Osteocyte (in vitro differentiated cells): ENCODE data around the gene THAP8. TPM values are rescaled to one million over a fixed set of nuclear protein-coding genes. Genes with fewer than 3 reads are reported as not detected.

Source experiments
- DNase-seq: peaks from one replicate; pipeline ENCODE4 v3.0.0; 2021; ENCODE audit warnings: mixed read lengths; ENCODE audit not compliant: unreplicated experiment; ENCODE audit errors: extremely low spot score
- H3K27ac Mint-ChIP-seq: one replicate; pipeline ENCODE4 v1.8.0; 2021; ENCODE audit warnings: mild to moderate bottlenecking, mixed read lengths; ENCODE audit not compliant: unreplicated experiment
- H3K27me3 Mint-ChIP-seq: one replicate; pipeline ENCODE4 v1.8.0; 2021; ENCODE audit warnings: mixed read lengths; ENCODE audit not compliant: unreplicated experiment
- H3K36me3 Mint-ChIP-seq: one replicate; pipeline ENCODE4 v1.8.0; 2021; ENCODE audit warnings: mixed read lengths; ENCODE audit not compliant: unreplicated experiment
- H3K4me1 Mint-ChIP-seq: one replicate; pipeline ENCODE4 v1.8.0; 2021; ENCODE audit warnings: mixed read lengths; ENCODE audit not compliant: unreplicated experiment
- H3K4me3 Mint-ChIP-seq: one replicate; pipeline ENCODE4 v1.8.0; 2021; ENCODE audit warnings: mild to moderate bottlenecking, moderate library complexity, mixed read lengths; ENCODE audit not compliant: unreplicated experiment
- H3K9me3 Mint-ChIP-seq: one replicate; pipeline ENCODE4 v1.8.0; 2021; ENCODE audit warnings: mixed read lengths; ENCODE audit not compliant: unreplicated experiment
- CTCF ChIP-seq: fragments of 200-600 bp; sonication (generic); IDR thresholded peaks from 2 replicates; pipeline ENCODE4 v1.5.0; 2021; ENCODE audit warnings: antibody characterized with exemption, mild to moderate bottlenecking, moderate library complexity
- total RNA-seq: library from RNA; stranded (reverse); gene quantifications from 2 replicates; pipeline ENCODE4 v1.2.1, GENCODE V29; 2021

THAP8 gene
- total RNA-seq, 1 donor from 2014 or later, result 8.0 TPM

- DNase-seq, result no peak
- no peaks in the 10 kb centered on the region for H3K4me1 Mint-ChIP-seq
- no peak for TF ChIP-seq CTCF
- H3K4me3 Mint-ChIP-seq, result no peak overlapping the region
- H3K27ac Mint-ChIP-seq, result no peak overlapping the region
- H3K27me3 Mint-ChIP-seq, result no peaks in the 10 kb centered on the region
- H3K36me3 Mint-ChIP-seq, result peaks cover 5% of the 10 kb centered on the region
- H3K9me3 Mint-ChIP-seq, result no peaks in the 10 kb centered on the region
These were observed 37.0 kb upstream of the THAP8 start for GRCh38 chr19:36090910-36091695.

GRCh38 chr19:36089847-36090246 is 35.8 kb upstream of the THAP8 start:
- no peak for TF ChIP-seq CTCF
- H3K4me3 Mint-ChIP-seq, result no peak overlapping the region
- no peaks in the 10 kb centered on the region for H3K27me3 Mint-ChIP-seq
- H3K9me3 Mint-ChIP-seq, result no peaks in the 10 kb centered on the region
- H3K27ac Mint-ChIP-seq, result no peak overlapping the region
- no peaks in the 10 kb centered on the region for H3K4me1 Mint-ChIP-seq
- no peak for DNase-seq
- H3K36me3 Mint-ChIP-seq, result peaks cover 5% of the 10 kb centered on the region

GRCh38 chr19:36086326-36086725 is 32.2 kb upstream of the THAP8 start:
- Mint-ChIP-seq H3K27me3 (no peaks in the 10 kb centered on the region), H3K36me3 (peaks cover 9% of the 10 kb centered on the region), H3K9me3 (no peaks in the 10 kb centered on the region), H3K4me3 (no peak overlapping the region), H3K4me1 (no peaks in the 10 kb centered on the region), H3K27ac (no peak overlapping the region)
- no peak for DNase-seq
- TF ChIP-seq CTCF, result no peak

- no peak for DNase-seq
- peaks cover 12% of the 10 kb centered on the region for H3K36me3 Mint-ChIP-seq
- TF ChIP-seq CTCF, result no peak
- no peak overlapping the region for H3K4me3 Mint-ChIP-seq
- H3K9me3 Mint-ChIP-seq, result no peaks in the 10 kb centered on the region
- no peaks in the 10 kb centered on the region for H3K4me1 Mint-ChIP-seq
- H3K27me3 Mint-ChIP-seq, result no peaks in the 10 kb centered on the region
- H3K27ac Mint-ChIP-seq, result no peak overlapping the region
These were observed 30.3 kb upstream of the THAP8 start for GRCh38 chr19:36084231-36085009.

GRCh38 chr19:36082916-36083315 is 28.8 kb upstream of the THAP8 start:
- Mint-ChIP-seq H3K36me3 (peaks cover 9% of the 10 kb centered on the region), H3K27ac (no peak overlapping the region), H3K9me3 (no peaks in the 10 kb centered on the region), H3K27me3 (no peaks in the 10 kb centered on the region), H3K4me1 (no peaks in the 10 kb centered on the region), H3K4me3 (no peak overlapping the region)
- DNase-seq, result no peak
- no peak for TF ChIP-seq CTCF
